Hepatocyte (in vitro differentiated cells): ENCODE measurements around the gene ATP6V0B. TPM values are rescaled to one million over a fixed set of nuclear protein-coding genes. Genes with fewer than 3 reads are reported as not detected.

ENCODE experiments used
- DNase-seq: peaks from one replicate; pipeline ENCODE4 v3.0.0-alpha.2; 2016; ENCODE audit warnings: low spot score
- H2AFZ ChIP-seq: fragments of 200-600 bp; sonication (generic); 2 replicates; pipeline ENCODE4 v1.6.0; 2016; ENCODE audit warnings: antibody characterized with exemption, mild to moderate bottlenecking
- H3K27ac ChIP-seq: fragments of 200-600 bp; sonication (generic); 2 replicates; pipeline ENCODE4 v1.5.1; 2016; ENCODE audit warnings: mild to moderate bottlenecking
- H3K27me3 ChIP-seq: fragments of 200-600 bp; sonication (generic); 2 replicates; pipeline ENCODE4 v1.6.1; 2016
- H3K36me3 ChIP-seq: fragments of 200-600 bp; sonication (generic); replicated peaks from 2 replicates; pipeline ENCODE4 v1.5.1; 2016; ENCODE audit warnings: low read depth; ENCODE audit not compliant: insufficient read depth
- H3K4me1 ChIP-seq: fragments of 200-600 bp; sonication (generic); 2 replicates; pipeline ENCODE4 v1.5.1; 2016; ENCODE audit warnings: mild to moderate bottlenecking, moderate library complexity; ENCODE audit not compliant: insufficient read depth
- H3K4me2 ChIP-seq: fragments of 200-600 bp; sonication (generic); 2 replicates; pipeline ENCODE4 v1.6.0; 2016
- H3K4me3 ChIP-seq: fragments of 200-600 bp; sonication (generic); 2 replicates; pipeline ENCODE4 v1.5.1; 2016; ENCODE audit warnings: mild to moderate bottlenecking
- H3K79me2 ChIP-seq: fragments of 200-600 bp; sonication (generic); 2 replicates; pipeline ENCODE4 v1.6.0; 2017; ENCODE audit warnings: mild to moderate bottlenecking
- H3K9me2 ChIP-seq: fragments of 200-600 bp; sonication (generic); replicated peaks from 2 replicates; pipeline ENCODE4 v1.6.0; 2017; ENCODE audit warnings: mild to moderate bottlenecking; ENCODE audit not compliant: insufficient read depth
- H3K9me3 ChIP-seq: fragments of 200-600 bp; sonication (generic); 2 replicates; pipeline ENCODE4 v1.5.1; 2016; ENCODE audit warnings: low read depth, mild to moderate bottlenecking
- H4K20me1 ChIP-seq: fragments of 200-600 bp; sonication (generic); 2 replicates; pipeline ENCODE4 v1.6.0; 2016; ENCODE audit warnings: mild to moderate bottlenecking; ENCODE audit not compliant: insufficient read depth, poor library complexity, severe bottlenecking
- CTCF ChIP-seq: fragments of 200-600 bp; sonication (generic); IDR thresholded peaks from 2 replicates; pipeline ENCODE4 v1.5.1; 2016; ENCODE audit warnings: antibody characterized with exemption, mild to moderate bottlenecking; ENCODE audit not compliant: poor library complexity
- EZH2 ChIP-seq: fragments of 200-600 bp; sonication (generic); IDR thresholded peaks from 2 replicates; pipeline ENCODE4 v1.6.1; 2016; ENCODE audit warnings: antibody characterized with exemption, mild to moderate bottlenecking, borderline replicate concordance
- EZH2phosphoT487 ChIP-seq: fragments of 200-600 bp; sonication (generic); IDR thresholded peaks from one replicate; pipeline ENCODE4 v1.6.1; 2018; ENCODE audit warnings: antibody characterized with exemption, mild to moderate bottlenecking, low read depth, moderate library complexity; ENCODE audit not compliant: unreplicated experiment, severe bottlenecking
- WGBS: methylation state at CpG from one replicate; pipeline ENCODE4 v1.1.6; 2016; ENCODE audit warnings: low lambda C conversion rate; ENCODE audit errors: missing lambda C conversion rate; 5-methylcytosine and 5-hydroxymethylcytosine counted together
- polyA plus RNA-seq: library from polyadenylated mRNA; unstranded; fragments of >200 nt; fragmentation: Nextera tagmentation; extraction: Ambion mirVana; gene quantifications from 2 replicates; pipeline ENCODE4 v1.2.1, GENCODE V29; 2016
- total RNA-seq: library from RNA; depleted of rRNA; stranded (reverse); fragments of >200 nt; gene quantifications from 2 replicates; pipeline ENCODE4 v1.2.3, GENCODE V29; 2014

Gene ATP6V0B
- total and polyA plus RNA-seq, 2 experiments from 2014 or later = 195 to 366 TPM

- Histone ChIP-seq H3K4me2 (no peak overlapping the region), H3K27ac (peak overlapping the region; percentile 89), H3K79me2 (peaks cover 7% of the 10 kb centered on the region), H3K36me3 (no peaks in the 10 kb centered on the region), H3K27me3 (no peaks in the 10 kb centered on the region), H3K9me3 (no peaks in the 10 kb centered on the region), H3K4me3 (no peak overlapping the region), H2AFZ (no peak overlapping the region), H3K4me1 (peaks cover 14% of the 10 kb centered on the region), H3K9me2 (no peaks in the 10 kb centered on the region), H4K20me1 (no peaks in the 10 kb centered on the region)
- no peak for TF ChIP-seq EZH2phosphoT487
- TF ChIP-seq CTCF = no peak
- TF ChIP-seq EZH2 = no peak
- DNase-seq = no peak
- WGBS = 69% methylated on average over 4 of the region's 4 CpGs
Observed at GRCh38 chr1:43985984-43986595, 11.3 kb downstream of the ATP6V0B start.

DNA sequence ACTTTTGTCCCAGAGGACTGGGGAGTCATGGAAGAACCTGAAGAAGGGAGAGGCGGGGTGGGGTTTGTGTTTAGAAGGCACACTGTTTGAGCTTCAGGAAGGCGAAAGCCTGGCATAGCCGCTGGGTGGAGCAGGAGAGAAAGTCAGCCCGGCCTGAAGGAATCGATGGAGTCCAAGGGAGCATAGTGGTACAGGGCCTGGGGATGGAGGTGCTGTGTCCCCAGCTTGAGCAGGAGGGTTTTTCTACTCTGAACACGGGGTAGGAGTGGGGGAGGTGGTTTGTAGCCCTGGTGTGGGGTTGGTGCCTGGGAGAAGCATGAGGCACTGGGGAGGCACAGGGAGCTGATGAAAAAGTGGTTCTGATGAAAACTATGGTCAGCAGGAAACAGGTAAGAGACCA lies 12.0 kb downstream of the ATP6V0B start:
- H3K4me2 ChIP-seq = peak overlapping the region; percentile 47
- WGBS = 74% methylated on average over 6 of the region's 6 CpGs
- TF ChIP-seq CTCF = no peak
- no peak for TF ChIP-seq EZH2
- TF ChIP-seq EZH2phosphoT487 = no peak

DNA sequence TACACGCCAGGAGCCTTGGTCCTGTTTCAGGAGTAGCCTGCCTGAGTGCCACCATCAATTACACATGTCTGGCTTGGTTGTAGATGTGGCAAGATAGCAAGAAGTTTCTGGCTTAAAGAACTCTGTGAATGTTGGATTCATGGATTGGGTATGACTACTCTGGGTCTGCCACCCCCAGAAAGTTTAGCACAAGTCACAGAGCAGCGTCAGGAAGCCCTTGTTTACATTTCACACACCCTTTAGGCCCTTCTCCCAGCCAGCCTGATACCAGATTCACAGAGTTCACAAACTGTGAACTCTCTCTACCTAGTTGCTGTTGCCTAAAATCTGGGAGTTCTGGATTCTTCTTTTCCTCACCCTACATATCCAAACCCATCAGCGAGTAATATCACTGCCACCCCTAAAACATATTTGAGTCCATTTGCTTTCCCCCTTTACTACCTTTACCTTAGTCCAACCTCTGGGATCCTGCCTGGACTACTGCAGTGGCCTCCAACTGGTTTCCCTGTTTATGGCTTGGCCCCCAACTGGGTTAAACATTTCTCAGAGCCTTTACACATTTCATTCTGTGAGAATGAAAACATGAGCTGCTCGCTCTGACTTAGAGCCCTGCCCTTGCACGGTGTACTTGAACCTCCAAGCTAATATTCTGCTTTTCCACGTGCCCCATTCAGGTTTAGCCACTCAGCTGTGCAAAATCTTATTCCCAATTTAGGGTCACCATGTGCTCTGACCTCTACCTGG lies 12.6 kb downstream of the ATP6V0B start:
- Histone ChIP-seq H3K36me3 (no peaks in the 10 kb centered on the region), H2AFZ (no peak overlapping the region), H3K4me1 (peaks cover 14% of the 10 kb centered on the region), H3K4me3 (no peak overlapping the region), H3K9me2 (no peaks in the 10 kb centered on the region), H3K27ac (peak overlapping the region; percentile 89), H3K79me2 (no peaks in the 10 kb centered on the region), H3K9me3 (no peaks in the 10 kb centered on the region), H3K4me2 (peak overlapping the region; percentile 47), H4K20me1 (no peaks in the 10 kb centered on the region), H3K27me3 (no peaks in the 10 kb centered on the region)
- WGBS = 61% methylated on average over 6 of the region's 6 CpGs
- no peak for TF ChIP-seq CTCF
- no peak for TF ChIP-seq EZH2
- no peak for TF ChIP-seq EZH2phosphoT487
- peak; percentile 54 for DNase-seq

More for the DNA sequence above, 12.0 kb downstream of the ATP6V0B start:
- Histone ChIP-seq H2AFZ (no peak overlapping the region), H3K27me3 (no peaks in the 10 kb centered on the region), H3K36me3 (no peaks in the 10 kb centered on the region), H3K4me3 (no peak overlapping the region), H3K27ac (peak overlapping the region; percentile 89), H3K9me2 (no peaks in the 10 kb centered on the region), H3K79me2 (peaks cover under 1% of the 10 kb centered on the region), H3K4me1 (peaks cover 14% of the 10 kb centered on the region), H3K9me3 (no peaks in the 10 kb centered on the region), H4K20me1 (no peaks in the 10 kb centered on the region)
- no peak for DNase-seq
